Type B pancreatic cell (in vitro differentiated cells): Measurements from ENCODE around the gene MAD1L1. TPM values are rescaled to one million over a fixed set of nuclear protein-coding genes. Genes with fewer than 3 reads are reported as not detected.

Source experiments
- DNase-seq: peaks from one replicate; pipeline ENCODE4 v3.0.0; 2021; ENCODE audit warnings: mixed read lengths; ENCODE audit not compliant: unreplicated experiment; ENCODE audit errors: extremely low spot score
- H3K27ac Mint-ChIP-seq: 2 replicates; pipeline ENCODE4 v1.8.0; 2021; ENCODE audit warnings: mild to moderate bottlenecking, mixed read lengths
- H3K27me3 Mint-ChIP-seq: 2 replicates; pipeline ENCODE4 v1.8.0; 2021; ENCODE audit warnings: mixed read lengths
- H3K36me3 Mint-ChIP-seq: 2 replicates; pipeline ENCODE4 v1.8.0; 2021; ENCODE audit warnings: mixed read lengths
- H3K4me1 Mint-ChIP-seq: one replicate; pipeline ENCODE4 v1.8.0; 2021; ENCODE audit warnings: mixed read lengths; ENCODE audit not compliant: unreplicated experiment
- H3K4me3 Mint-ChIP-seq: 2 replicates; pipeline ENCODE4 v1.8.0; 2021; ENCODE audit warnings: mild to moderate bottlenecking, mixed read lengths
- H3K9me3 Mint-ChIP-seq: 2 replicates; pipeline ENCODE4 v1.8.0; 2021; ENCODE audit warnings: mixed read lengths
- CTCF ChIP-seq: fragments of 200-600 bp; sonication (generic); conservative IDR thresholded peaks from 2 replicates; pipeline ENCODE4 v1.5.0; 2021; ENCODE audit warnings: antibody characterized with exemption, mild to moderate bottlenecking
- total RNA-seq: library from RNA; stranded (reverse); gene quantifications from 2 replicates; pipeline ENCODE4 v1.2.1, GENCODE V29; 2021; ENCODE audit warnings: low replicate concordance

The MAD1L1 gene
- total RNA-seq, 1 donor from 2014 or later, result 40.7 TPM

GRCh38 chr7:1995426-1995825 is 237.3 kb downstream of the MAD1L1 start:
- H3K27ac Mint-ChIP-seq, result no peak overlapping the region
- no peaks in the 10 kb centered on the region for H3K27me3 Mint-ChIP-seq
- TF ChIP-seq CTCF, result no peak
- no peaks in the 10 kb centered on the region for H3K4me1 Mint-ChIP-seq
- no peak for DNase-seq
- H3K4me3 Mint-ChIP-seq, result no peak overlapping the region
- H3K36me3 Mint-ChIP-seq, result no peaks in the 10 kb centered on the region
- H3K9me3 Mint-ChIP-seq, result no peaks in the 10 kb centered on the region

GRCh38 chr7:1994931-1995330 is 237.8 kb downstream of the MAD1L1 start:
- H3K27me3 Mint-ChIP-seq, result no peaks in the 10 kb centered on the region
- H3K4me3 Mint-ChIP-seq, result no peak overlapping the region
- no peaks in the 10 kb centered on the region for H3K9me3 Mint-ChIP-seq
- no peaks in the 10 kb centered on the region for H3K4me1 Mint-ChIP-seq
- DNase-seq, result no peak
- no peaks in the 10 kb centered on the region for H3K36me3 Mint-ChIP-seq
- H3K27ac Mint-ChIP-seq, result no peak overlapping the region
- TF ChIP-seq CTCF, result no peak

GRCh38 chr7:1993776-1994740 is 238.7 kb downstream of the MAD1L1 start:
- TF ChIP-seq CTCF, result no peak
- DNase-seq, result no peak
- Mint-ChIP-seq H3K36me3 (no peaks in the 10 kb centered on the region), H3K9me3 (no peaks in the 10 kb centered on the region), H3K27me3 (no peaks in the 10 kb centered on the region), H3K4me3 (no peak overlapping the region), H3K27ac (no peak overlapping the region), H3K4me1 (no peaks in the 10 kb centered on the region)

GRCh38 chr7:1993031-1993695 is 239.6 kb downstream of the MAD1L1 start:
- H3K36me3 Mint-ChIP-seq, result no peaks in the 10 kb centered on the region
- H3K9me3 Mint-ChIP-seq, result no peaks in the 10 kb centered on the region
- no peaks in the 10 kb centered on the region for H3K4me1 Mint-ChIP-seq
- TF ChIP-seq CTCF, result no peak
- no peak overlapping the region for H3K4me3 Mint-ChIP-seq
- H3K27me3 Mint-ChIP-seq, result no peaks in the 10 kb centered on the region
- no peak for DNase-seq
- H3K27ac Mint-ChIP-seq, result no peak overlapping the region

GRCh38 chr7:1992554-1992953 is 240.2 kb downstream of the MAD1L1 start:
- Mint-ChIP-seq H3K9me3 (no peaks in the 10 kb centered on the region), H3K36me3 (no peaks in the 10 kb centered on the region), H3K27me3 (no peaks in the 10 kb centered on the region), H3K4me3 (no peak overlapping the region), H3K4me1 (no peaks in the 10 kb centered on the region), H3K27ac (no peak overlapping the region)
- DNase-seq, result no peak
- TF ChIP-seq CTCF, result no peak
